ENCODE measurements around the gene TJAP1.

TJAP1 gene

GRCh38 chr6:43540507-43540906, 63.1 kb downstream of the TJAP1 start:
- no peak for DNase-seq

DNA sequence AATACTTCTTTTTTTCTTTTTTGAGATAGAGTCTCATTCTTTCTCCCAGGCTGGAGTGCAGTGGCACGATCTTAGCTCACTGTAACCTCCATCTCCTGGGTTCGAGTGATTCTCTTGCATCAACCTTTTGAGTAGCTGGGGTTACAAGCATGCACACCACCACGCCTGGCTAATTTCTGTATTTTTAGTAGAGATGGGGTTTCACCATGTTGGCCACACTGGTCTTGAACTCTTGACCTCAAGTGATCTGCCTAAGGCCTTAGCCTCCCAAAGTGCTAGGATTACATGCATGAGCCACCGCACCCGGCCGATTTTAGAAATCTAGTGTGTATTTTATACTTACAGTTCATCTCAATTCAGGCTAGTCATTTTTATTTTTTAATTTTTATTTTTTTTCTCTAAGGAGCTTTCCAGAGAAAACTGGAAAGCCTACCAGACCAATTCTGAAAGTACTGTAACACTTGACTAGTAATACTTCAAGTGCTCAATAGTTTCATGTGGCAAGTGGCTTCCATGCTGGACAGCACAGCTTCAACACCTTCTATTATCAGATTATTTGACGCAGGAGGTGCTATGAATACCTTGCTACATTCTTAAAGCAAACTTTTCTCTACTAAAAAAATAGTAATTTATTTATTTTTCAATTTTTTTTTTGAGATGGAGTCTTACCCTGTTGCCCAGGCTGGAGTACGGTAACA, 64.6 kb downstream of the TJAP1 start:
- DNase-seq, result no peak

DNA sequence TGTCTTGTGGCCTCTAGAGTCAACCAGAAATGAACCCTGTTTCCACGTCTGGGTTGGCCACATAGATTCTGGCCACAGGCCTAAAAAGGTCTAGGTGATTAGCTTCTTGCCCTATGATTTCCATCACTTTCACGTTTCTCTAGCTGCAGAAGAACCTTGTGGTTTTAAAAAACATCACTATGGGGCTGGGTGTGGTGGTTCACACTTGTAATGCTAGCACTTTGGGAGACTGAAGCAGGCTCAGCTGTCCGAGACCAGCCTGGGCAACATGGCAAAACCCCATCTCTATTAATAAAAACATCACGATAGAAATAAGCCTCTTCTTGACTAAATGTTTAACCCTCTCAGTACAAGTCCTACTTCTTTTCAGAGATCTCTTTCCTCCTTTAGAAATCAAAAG, 67.1 kb downstream of the TJAP1 start:
- no peak for DNase-seq

DNA sequence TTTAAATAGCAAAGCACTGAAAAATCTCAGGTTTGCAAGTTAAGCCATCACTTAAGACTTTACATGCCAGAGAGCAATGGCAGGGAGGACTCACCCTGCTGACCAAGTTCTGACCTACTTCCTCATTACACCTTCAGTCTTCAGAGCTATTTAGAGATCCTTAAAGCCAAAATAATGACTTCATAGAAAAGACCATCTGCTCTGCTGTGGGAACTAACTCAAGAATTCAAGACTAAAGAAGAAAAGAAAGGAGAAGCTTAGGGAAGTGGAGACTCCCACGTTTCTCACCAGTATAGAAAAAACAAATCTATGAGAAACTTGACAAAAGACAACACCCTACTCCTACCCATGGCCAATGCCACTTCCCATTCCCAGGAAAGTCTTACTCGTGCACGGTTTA, 69.9 kb downstream of the TJAP1 start:
- DNase-seq, result no peak
